Measurements from ENCODE around the gene HIF1A. TPM values are rescaled to one million over a fixed set of nuclear protein-coding genes. Genes with fewer than 3 reads are reported as not detected.
A peak's percentile ranks its signal among the peaks of the same experiment; 100 is the strongest.

The HIF1A gene
- total and polyA plus RNA-seq, 2 of the 13 experiments (the other 11 are each of a cell fraction or from before 2014, with no cell fraction given): 41.0 to 126 TPM

- TF ChIP-seq ZHX2 (IDR thresholded peaks at IDR 0.05; ENCODE audit: low read depth) (peak; percentile 62; the same call in 1 of the 2 replicates), ZHX2 (CRISPR knock-in tag; IDR thresholded peaks at IDR 0.05; ENCODE audit: borderline replicate concordance) (no peak), POLR2A (IDR thresholded peaks at IDR 0.05; ENCODE audit: insufficient read depth in 1 of 2, low read depth in 2 of 2, low read length in 2 of 2) (peak; percentile 93 to 97), ZXDC (CRISPR knock-in tag; IDR thresholded peaks at IDR 0.05) (0 out of 2 replicates have a peak, but pooled peaks have one; percentile 41), ZNF605 (CRISPR knock-in tag; IDR thresholded peaks at IDR 0.05) (no peak), HNF1A (IDR thresholded peaks at IDR 0.05; ENCODE audit: low read depth) (no peak; the same call in none of the 2 replicates), HNF1A (CRISPR knock-in tag; IDR thresholded peaks at IDR 0.05; ENCODE audit: borderline replicate concordance) (no peak), ZBTB14 (CRISPR knock-in tag; IDR thresholded peaks at IDR 0.05) (peak; percentile 96), ZNF549 (CRISPR knock-in tag; IDR thresholded peaks at IDR 0.05) (no peak), CHCHD3 (CRISPR knock-in tag; IDR thresholded peaks at IDR 0.05) (no peak; the same call in 1 of the 2 replicates), HNF4A (CRISPR knock-in tag; IDR thresholded peaks at IDR 0.05) (peak; percentile 32), GRHL1 (CRISPR knock-in tag; conservative IDR thresholded peaks at IDR 0.05) (no peak)
These were observed at the start of gene HIF1A (continued) for GRCh38 chr14:61694830-61695694.

All from HepG2 (cell line).